ENCODE measurements around the gene NR3C2.

Gene NR3C2

GRCh38 chr4:148453833-148454232, 11.6 kb upstream of the NR3C2 start:
- TF ChIP-seq CTCF (IDR thresholded peaks at IDR 0.05; ENCODE audit: low read depth, low read length, missing control alignments) = no peak
- Histone ChIP-seq H3K4me3 (ENCODE audit: low read depth, low read length) (no peak overlapping the region), H3K27ac (no peak overlapping the region), H3K36me3 (replicated peaks) (no peaks in the 10 kb centered on the region), H3K27me3 (replicated peaks) (no peaks in the 10 kb centered on the region)
- no peak for DNase-seq
- in situ Hi-C loops (cut with HindIII; ENCODE audit: low pct_ligation_motif_present, low sequenced_read_pairs) = no loop called here

- no peaks in the 10 kb centered on the region for H3K36me3 ChIP-seq (replicated peaks)
- no peak for DNase-seq
- H3K27ac ChIP-seq = no peak overlapping the region
- TF ChIP-seq CTCF (IDR thresholded peaks at IDR 0.05; ENCODE audit: low read depth, low read length, missing control alignments) = no peak
- H3K4me3 ChIP-seq (ENCODE audit: low read depth, low read length) = no peak overlapping the region
- in situ Hi-C loops (cut with HindIII; ENCODE audit: low pct_ligation_motif_present, low sequenced_read_pairs) = no loop called here
- no peaks in the 10 kb centered on the region for H3K27me3 ChIP-seq (replicated peaks)
Measured at GRCh38 chr4:148452970-148453369, 10.8 kb upstream of the NR3C2 start.

- no peak for TF ChIP-seq CTCF (IDR thresholded peaks at IDR 0.05; ENCODE audit: low read depth, low read length, missing control alignments)
- Histone ChIP-seq H3K27ac (no peak overlapping the region), H3K36me3 (replicated peaks) (no peaks in the 10 kb centered on the region), H3K27me3 (replicated peaks) (peaks cover 10% of the 10 kb centered on the region), H3K4me3 (ENCODE audit: low read depth, low read length) (no peak overlapping the region)
- no peak for DNase-seq
- in situ Hi-C loops (cut with HindIII; ENCODE audit: low pct_ligation_motif_present, low sequenced_read_pairs) = no loop called here
Measured at GRCh38 chr4:148449921-148450320, 7.7 kb upstream of the NR3C2 start.

GRCh38 chr4:148448141-148448540, 5.9 kb upstream of the NR3C2 start:
- no peaks in the 10 kb centered on the region for H3K36me3 ChIP-seq (replicated peaks)
- H3K27ac ChIP-seq = no peak overlapping the region
- no peak overlapping the region for H3K4me3 ChIP-seq (ENCODE audit: low read depth, low read length)
- no peak for TF ChIP-seq CTCF (IDR thresholded peaks at IDR 0.05; ENCODE audit: low read depth, low read length, missing control alignments)
- no peak for DNase-seq
- in situ Hi-C loops (cut with HindIII; ENCODE audit: low pct_ligation_motif_present, low sequenced_read_pairs) = no loop called here
- H3K27me3 ChIP-seq (replicated peaks) = peaks cover 24% of the 10 kb centered on the region

GRCh38 chr4:148447681-148448080, 5.5 kb upstream of the NR3C2 start:
- no peak overlapping the region for H3K4me3 ChIP-seq (ENCODE audit: low read depth, low read length)
- no peak for TF ChIP-seq CTCF (IDR thresholded peaks at IDR 0.05; ENCODE audit: low read depth, low read length, missing control alignments)
- DNase-seq = no peak
- H3K27ac ChIP-seq = no peak overlapping the region
- in situ Hi-C loops (cut with HindIII; ENCODE audit: low pct_ligation_motif_present, low sequenced_read_pairs) = no loop called here
- no peaks in the 10 kb centered on the region for H3K36me3 ChIP-seq (replicated peaks)
- H3K27me3 ChIP-seq (replicated peaks) = peaks cover 24% of the 10 kb centered on the region

- no peak for TF ChIP-seq CTCF (IDR thresholded peaks at IDR 0.05; ENCODE audit: low read depth, low read length, missing control alignments)
- DNase-seq = no peak
- no peaks in the 10 kb centered on the region for H3K36me3 ChIP-seq (replicated peaks)
- no peak overlapping the region for H3K27ac ChIP-seq
- peaks cover 29% of the 10 kb centered on the region for H3K27me3 ChIP-seq (replicated peaks)
- in situ Hi-C loops (cut with HindIII; ENCODE audit: low pct_ligation_motif_present, low sequenced_read_pairs) = no loop called here
- peak overlapping the region; percentile 78 for H3K4me3 ChIP-seq (ENCODE audit: low read depth, low read length)
Measured at GRCh38 chr4:148445860-148446330, 3.7 kb upstream of the NR3C2 start.

All from brain microvascular endothelial cell (primary cell).